GM23338 (cell line): ENCODE data around the gene LYST. TPM values are rescaled to one million over a fixed set of nuclear protein-coding genes. Genes with fewer than 3 reads are reported as not detected.

ENCODE experiments used
- ATAC-seq: fragments of 200-7000 bp; cut with Tn5 transposase; 3 replicates; pipeline ENCODE4 v1.9.1; 2020
- DNase-seq: peaks from one replicate; pipeline ENCODE4 v3.0.0-alpha.2; 2015; ENCODE audit warnings: low spot score
- H2AFZ ChIP-seq: fragments of 200-600 bp; sonication (generic); 2 replicates; pipeline ENCODE4 v1.8.0; 2016; ENCODE audit warnings: antibody characterized with exemption, mild to moderate bottlenecking, moderate library complexity
- H3F3A ChIP-seq: fragments of 200-600 bp; sonication (generic); replicated peaks from 2 replicates; pipeline ENCODE4 v1.8.0; 2017; ENCODE audit warnings: antibody characterized with exemption, mixed run types, low read depth
- H3K27ac ChIP-seq: fragments of 200-600 bp; sonication (generic); 2 replicates; pipeline ENCODE4 v1.6.1; 2016; ENCODE audit warnings: low read depth
- H3K27me3 ChIP-seq: fragments of 200-600 bp; sonication (generic); 2 replicates; pipeline ENCODE4 v1.8.0; 2016; ENCODE audit warnings: mild to moderate bottlenecking, mixed run types, moderate library complexity; ENCODE audit not compliant: insufficient read depth
- H3K36me3 ChIP-seq: fragments of 200-600 bp; sonication (generic); 2 replicates; pipeline ENCODE4 v1.8.0; 2016; ENCODE audit warnings: mild to moderate bottlenecking; ENCODE audit not compliant: insufficient read depth
- H3K4me1 ChIP-seq: fragments of 200-600 bp; sonication (generic); 2 replicates; pipeline ENCODE4 v1.8.0; 2016; ENCODE audit warnings: mild to moderate bottlenecking, moderate library complexity; ENCODE audit not compliant: insufficient read depth
- H3K4me2 ChIP-seq: fragments of 200-600 bp; sonication (generic); 2 replicates; pipeline ENCODE4 v1.7.1; 2017; ENCODE audit warnings: mixed run types
- H3K4me3 ChIP-seq: fragments of 200-600 bp; sonication (generic); 2 replicates; pipeline ENCODE4 v1.6.1; 2016; ENCODE audit warnings: mixed run types
- H3K79me2 ChIP-seq: fragments of 200-600 bp; sonication (generic); replicated peaks from 2 replicates; pipeline ENCODE4 v1.8.0; 2017; ENCODE audit warnings: mild to moderate bottlenecking; ENCODE audit not compliant: insufficient read depth
- H3K9me2 ChIP-seq: fragments of 200-600 bp; sonication (generic); 2 replicates; pipeline ENCODE4 v1.8.0; 2017; ENCODE audit not compliant: insufficient read depth
- H4K20me1 ChIP-seq: fragments of 200-600 bp; sonication (generic); replicated peaks from 2 replicates; pipeline ENCODE4 v1.8.0; 2017; ENCODE audit warnings: mild to moderate bottlenecking; ENCODE audit not compliant: insufficient read depth
- H3K27ac Mint-ChIP-seq: 2 replicates; pipeline ENCODE4 v1.8.0; 2020; ENCODE audit warnings: inconsistent platforms, mild to moderate bottlenecking, moderate library complexity, mixed read lengths
- H3K27me3 Mint-ChIP-seq: 3 replicates; pipeline ENCODE4 v1.8.0; 2022; ENCODE audit warnings: low read depth, mild to moderate bottlenecking, moderate library complexity, mixed read lengths, inconsistent platforms; ENCODE audit not compliant: insufficient read depth, poor library complexity
- H3K36me3 Mint-ChIP-seq: 3 replicates; pipeline ENCODE4 v1.8.0; 2021; ENCODE audit warnings: low read depth, mild to moderate bottlenecking, inconsistent platforms, moderate library complexity, mixed read lengths
- H3K4me1 Mint-ChIP-seq: 3 replicates; pipeline ENCODE4 v1.8.0; 2020; ENCODE audit warnings: mild to moderate bottlenecking, inconsistent platforms, mixed read lengths
- H3K4me3 Mint-ChIP-seq: 3 replicates; pipeline ENCODE4 v1.8.0; 2021; ENCODE audit warnings: moderate library complexity, mild to moderate bottlenecking, inconsistent platforms, mixed read lengths
- H3K9me3 Mint-ChIP-seq: 3 replicates; pipeline ENCODE4 v1.8.0; 2020; ENCODE audit warnings: moderate library complexity, mild to moderate bottlenecking, inconsistent platforms, mixed read lengths
- CREB1 ChIP-seq: fragments of 250-450 bp; sonication (Bioruptor Pico); IDR thresholded peaks from 2 replicates; pipeline ENCODE4 v1.5.0; 2020; ENCODE audit warnings: low read depth, mild to moderate bottlenecking, moderate library complexity
- CTCF ChIP-seq, 2 experiments: fragments of 200-600 bp in 1 of 2; sonication (generic) in 1 of 2; conservative IDR thresholded peaks; 2 replicates each; pipeline versions ENCODE4 v1.5.1 to v1.6.1; 2016 to 2017; ENCODE audit warnings: antibody characterized with exemption in 2 of 2, low read depth in 2 of 2, mild to moderate bottlenecking in 2 of 2, moderate library complexity in 1 of 2
- EZH2 ChIP-seq: fragments of 200-600 bp; sonication (generic); IDR thresholded peaks from one replicate; pipeline ENCODE4 v1.8.0; 2017; ENCODE audit warnings: antibody characterized with exemption, mild to moderate bottlenecking, low read depth; ENCODE audit not compliant: unreplicated experiment
- NANOG ChIP-seq: IDR thresholded peaks from 2 replicates; pipeline ENCODE4 v1.6.1; 2016; ENCODE audit warnings: antibody characterized with exemption, borderline replicate concordance
- POLR2AphosphoS5 ChIP-seq: IDR thresholded peaks from 2 replicates; pipeline ENCODE4 v1.6.1; 2016; ENCODE audit warnings: antibody characterized with exemption, low read depth
- REST ChIP-seq: IDR thresholded peaks from one replicate; pipeline ENCODE4 v1.6.1; 2018; ENCODE audit warnings: antibody characterized with exemption; ENCODE audit not compliant: unreplicated experiment
- STAT1 ChIP-seq: IDR thresholded peaks from one replicate; pipeline ENCODE4 v1.6.1; 2016; ENCODE audit warnings: antibody characterized with exemption; ENCODE audit not compliant: unreplicated experiment
- ZNF331 ChIP-seq: fragments of 250-450 bp; sonication (Bioruptor Pico); IDR thresholded peaks from 2 replicates; pipeline ENCODE4 v1.5.0; 2020; ENCODE audit warnings: low read depth, mild to moderate bottlenecking, moderate library complexity
- polyA plus RNA-seq: library from polyadenylated mRNA; unstranded; fragments of >200 nt; fragmentation: Nextera tagmentation; extraction: Ambion mirVana; gene quantifications from 2 replicates; pipeline ENCODE4 v1.2.1, GENCODE V29; 2016
- total RNA-seq: library from RNA; depleted of rRNA; stranded (reverse); fragments of >200 nt; shearing (Covaris generic); gene quantifications from 2 replicates; pipeline ENCODE4 v1.2.3, GENCODE V29; 2014

Gene LYST
- total and polyA plus RNA-seq, 2 experiments from 2014 or later, result 0.21 to 1.0 TPM

- Histone ChIP-seq H3K27me3 (no peaks in the 10 kb centered on the region), H2AFZ (no peak overlapping the region), H3K79me2 (no peaks in the 10 kb centered on the region), H3K4me1 (no peaks in the 10 kb centered on the region), H3K27ac (no peak overlapping the region), H3K4me3 (no peak overlapping the region), H3K36me3 (no peaks in the 10 kb centered on the region), H3K4me2 (no peak overlapping the region), H3F3A (no peaks in the 10 kb centered on the region), H3K9me2 (no peaks in the 10 kb centered on the region), H4K20me1 (no peaks in the 10 kb centered on the region)
- H3K27me3 Mint-ChIP-seq, result peaks cover 2% of the 10 kb centered on the region
- no peak overlapping the region for H3K4me3 Mint-ChIP-seq
- no peaks in the 10 kb centered on the region for H3K4me1 Mint-ChIP-seq
- no peaks in the 10 kb centered on the region for H3K36me3 Mint-ChIP-seq
- DNase-seq (no peak), ATAC-seq (no peak)
- H3K27ac Mint-ChIP-seq, result no peak overlapping the region
- TF ChIP-seq ZNF331 (CRISPR knock-in tag), result no peak
- no peak for TF ChIP-seq NANOG
- TF ChIP-seq STAT1, result no peak
- TF ChIP-seq CREB1, result no peak
- no peak for TF ChIP-seq REST
- TF ChIP-seq EZH2, result no peak
- H3K9me3 Mint-ChIP-seq, result no peaks in the 10 kb centered on the region
These were observed 16.1 kb upstream of the LYST start for GRCh38 chr1:235882816-235883215.

- no peak for DNase-seq
These were observed 15.4 kb upstream of the LYST start for GRCh38 chr1:235881930-235882700.

More at GRCh38 chr1:235881930-235882700, 15.4 kb upstream of the LYST start:
- Mint-ChIP-seq H3K27ac (no peak overlapping the region), H3K4me3 (no peak overlapping the region), H3K9me3 (no peaks in the 10 kb centered on the region), H3K27me3 (peaks cover 2% of the 10 kb centered on the region), H3K36me3 (no peaks in the 10 kb centered on the region), H3K4me1 (no peaks in the 10 kb centered on the region)
- no peaks in the 10 kb centered on the region for H3K27me3 ChIP-seq
- H3K79me2 ChIP-seq, result no peaks in the 10 kb centered on the region
- no peaks in the 10 kb centered on the region for H3F3A ChIP-seq
- H3K4me3 ChIP-seq, result no peak overlapping the region
- H3K27ac ChIP-seq, result no peak overlapping the region
- no peaks in the 10 kb centered on the region for H3K36me3 ChIP-seq
- no peaks in the 10 kb centered on the region for H4K20me1 ChIP-seq
- no peaks in the 10 kb centered on the region for H3K9me2 ChIP-seq
- no peaks in the 10 kb centered on the region for H3K4me1 ChIP-seq
- H3K4me2 ChIP-seq, result no peak overlapping the region
- no peak for TF ChIP-seq POLR2AphosphoS5
- TF ChIP-seq CTCF (conservative IDR thresholded peaks at IDR 0.05; ENCODE audit: low read depth in 2 of 2), result no peak
- TF ChIP-seq NANOG, result no peak
- H2AFZ ChIP-seq, result no peak overlapping the region
- ATAC-seq, result no peak
